ENCODE measurements around the gene HSPA4L.

HSPA4L gene

GRCh38 chr4:127783955-127784770 is 2.0 kb downstream of the HSPA4L start:
- DNase-seq: no peak

- DNase-seq: no peak
These were observed 6.4 kb downstream of the HSPA4L start for GRCh38 chr4:127788517-127788916.

GRCh38 chr4:127791391-127791790 is 9.3 kb downstream of the HSPA4L start:
- DNase-seq: no peak

GRCh38 chr4:127793528-127793927 is 11.4 kb downstream of the HSPA4L start:
- no peak for DNase-seq

- no peak for DNase-seq
These were observed 17.6 kb downstream of the HSPA4L start for GRCh38 chr4:127799711-127800110.

GRCh38 chr4:127809173-127809800 is 27.2 kb downstream of the HSPA4L start:
- no peak for DNase-seq

GRCh38 chr4:127810551-127810950 is 28.4 kb downstream of the HSPA4L start:
- no peak for DNase-seq

- no peak for DNase-seq
These were observed 40.3 kb downstream of the HSPA4L start for GRCh38 chr4:127822430-127822829.

GRCh38 chr4:127828121-127828520 is 46.0 kb downstream of the HSPA4L start:
- no peak for DNase-seq

GRCh38 chr4:127829014-127829413 is 46.9 kb downstream of the HSPA4L start:
- DNase-seq: no peak

GRCh38 chr4:127832585-127832984 is 50.5 kb downstream of the HSPA4L start:
- no peak for DNase-seq

- no peak for DNase-seq
These were observed 61.8 kb downstream of the HSPA4L start for GRCh38 chr4:127843704-127844600.

- no peak for DNase-seq
These were observed 62.5 kb downstream of the HSPA4L start for GRCh38 chr4:127844601-127845116.

GRCh38 chr4:127846061-127846460 is 63.9 kb downstream of the HSPA4L start:
- no peak for DNase-seq

- DNase-seq: no peak
These were observed 64.6 kb downstream of the HSPA4L start for GRCh38 chr4:127846765-127847164.

- DNase-seq: no peak
These were observed 67.5 kb downstream of the HSPA4L start for GRCh38 chr4:127849505-127850234.

GRCh38 chr4:127852661-127853060 is 70.5 kb downstream of the HSPA4L start:
- DNase-seq: no peak

- DNase-seq: no peak
These were observed 74.2 kb downstream of the HSPA4L start for GRCh38 chr4:127856196-127856812.

GRCh38 chr4:127856813-127857447 is 74.8 kb downstream of the HSPA4L start:
- DNase-seq: no peak

- DNase-seq: no peak
These were observed 75.5 kb downstream of the HSPA4L start for GRCh38 chr4:127857641-127858040.

GRCh38 chr4:127868196-127868595 is 86.1 kb downstream of the HSPA4L start:
- DNase-seq: no peak

- no peak for DNase-seq
These were observed 88.2 kb downstream of the HSPA4L start for GRCh38 chr4:127870281-127870680.

All from activated CD8-positive, alpha-beta memory T cell treated with anti-CD3 and anti-CD28 coated beads, Interleukin-2, amount 50 U/mL, for 48 hours (primary cell).